ENCODE measurements around the gene SIN3B.
A peak's percentile ranks its signal among the peaks of the same experiment; 100 is the strongest.

DNA sequence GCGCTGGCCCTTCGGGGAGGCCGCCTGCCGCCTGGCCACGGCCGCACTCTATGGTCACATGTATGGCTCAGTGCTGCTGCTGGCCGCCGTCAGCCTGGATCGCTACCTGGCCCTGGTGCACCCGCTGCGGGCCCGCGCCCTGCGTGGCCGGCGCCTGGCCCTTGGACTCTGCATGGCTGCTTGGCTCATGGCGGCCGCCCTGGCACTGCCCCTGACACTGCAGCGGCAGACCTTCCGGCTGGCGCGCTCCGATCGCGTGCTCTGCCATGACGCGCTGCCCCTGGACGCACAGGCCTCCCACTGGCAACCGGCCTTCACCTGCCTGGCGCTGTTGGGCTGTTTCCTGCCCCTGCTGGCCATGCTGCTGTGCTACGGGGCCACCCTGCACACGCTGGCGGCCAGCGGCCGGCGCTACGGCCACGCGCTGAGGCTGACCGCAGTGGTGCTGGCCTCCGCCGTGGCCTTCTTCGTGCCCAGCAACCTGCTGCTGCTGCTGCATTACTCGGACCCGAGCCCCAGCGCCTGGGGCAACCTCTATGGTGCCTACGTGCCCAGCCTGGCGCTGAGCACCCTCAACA lies 60.8 kb downstream of the SIN3B start:
- TF ChIP-seq POLR2AphosphoS5 (IDR thresholded peaks at IDR 0.05) (peak in 1 of 2 donors; percentile 2), CTCF (IDR thresholded peaks at IDR 0.05) (no peak), POLR2A (IDR thresholded peaks at IDR 0.05) (no peak)
